OCI-M2 (cell line): ENCODE measurements around the gene BICDL2.

Source experiments
- DNase-seq: peaks from one replicate; lab custom pipeline; 2025; ENCODE audit not compliant: unreplicated experiment; lab: John Stamatoyannopoulos, UW

The BICDL2 gene

GRCh38 chr16:3049921-3050481 lies 13.3 kb upstream of the BICDL2 start:
- no peak for DNase-seq

DNA sequence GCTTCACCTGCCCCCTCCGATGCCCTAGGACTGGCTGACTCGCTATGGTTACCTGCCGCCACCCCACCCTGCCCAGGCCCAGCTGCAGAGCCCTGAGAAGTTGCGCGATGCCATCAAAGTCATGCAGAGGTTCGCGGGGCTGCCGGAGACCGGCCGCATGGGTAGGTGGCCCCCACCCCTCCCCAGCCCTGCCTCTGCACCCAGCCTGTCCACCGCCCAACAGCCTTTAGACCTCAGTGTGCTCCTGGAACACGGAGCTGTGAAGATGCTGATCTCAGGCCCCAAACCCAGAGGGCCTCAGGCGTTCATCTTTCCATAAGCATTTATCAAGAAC lies 10.6 kb upstream of the BICDL2 start:
- DNase-seq, result no peak

DNA sequence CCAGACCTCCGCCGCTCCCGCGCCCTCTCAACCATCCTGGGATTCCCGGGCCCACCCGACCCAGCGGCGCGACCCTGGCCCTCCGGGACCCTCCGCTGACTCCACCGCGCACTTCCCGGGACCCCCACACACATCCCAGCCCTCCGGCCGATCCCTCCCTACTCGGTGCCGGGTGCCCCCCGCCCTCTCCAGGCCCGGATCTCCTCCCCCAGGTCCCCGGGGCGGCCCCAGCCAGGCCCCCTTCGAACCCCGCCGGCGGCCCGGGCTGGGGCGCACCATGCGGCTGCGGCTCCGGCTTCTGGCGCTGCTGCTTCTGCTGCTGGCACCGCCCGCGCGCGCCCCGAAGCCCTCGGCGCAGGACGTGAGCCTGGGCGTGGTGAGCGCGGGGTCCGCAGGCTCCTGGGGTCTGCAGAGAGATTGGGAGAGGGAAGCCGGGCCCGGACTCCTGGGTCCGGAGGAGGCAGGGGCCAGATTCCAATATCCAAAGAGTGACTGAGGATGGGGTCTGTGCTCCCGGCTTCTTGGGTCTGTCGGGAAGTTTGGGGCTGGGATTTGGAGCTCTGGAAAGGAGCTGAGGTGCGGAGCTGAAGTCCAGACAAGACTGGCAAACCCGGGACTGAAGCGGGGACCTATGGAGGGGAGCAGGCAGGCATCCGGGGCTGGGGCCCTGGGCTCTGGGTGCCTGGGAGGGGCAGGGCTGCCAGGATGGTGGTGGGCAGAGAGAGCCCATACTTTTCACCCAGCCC lies 10.1 kb upstream of the BICDL2 start:
- DNase-seq, result no peak

GRCh38 chr16:3045758-3046640 lies 9.3 kb upstream of the BICDL2 start, which contains the start of gene MMP25:
MMP25 (plus strand) TSS chr16:3046561; CDS start chr16:3046918, 357 bp downstream.
- DNase-seq, result no peak

DNA sequence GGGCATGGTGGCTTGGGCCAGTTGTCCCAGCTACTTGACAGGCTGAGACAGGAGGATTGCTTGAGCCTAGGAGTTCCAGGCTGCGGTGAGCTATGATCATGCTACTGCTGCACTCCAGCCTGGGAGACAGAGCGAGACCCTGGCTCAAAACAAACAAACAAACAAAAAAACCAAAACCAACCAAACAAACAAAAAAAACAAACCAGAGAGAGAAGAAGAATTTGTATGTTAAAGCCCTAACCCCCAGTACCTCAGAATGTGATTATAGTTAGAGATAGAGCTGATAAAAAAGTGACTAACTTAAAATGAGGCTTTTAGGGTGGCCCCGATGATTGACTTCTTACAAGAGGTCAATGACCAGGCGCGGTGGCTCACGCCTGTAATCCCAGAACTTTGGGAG lies 8.0 kb upstream of the BICDL2 start:
- no peak for DNase-seq

DNA sequence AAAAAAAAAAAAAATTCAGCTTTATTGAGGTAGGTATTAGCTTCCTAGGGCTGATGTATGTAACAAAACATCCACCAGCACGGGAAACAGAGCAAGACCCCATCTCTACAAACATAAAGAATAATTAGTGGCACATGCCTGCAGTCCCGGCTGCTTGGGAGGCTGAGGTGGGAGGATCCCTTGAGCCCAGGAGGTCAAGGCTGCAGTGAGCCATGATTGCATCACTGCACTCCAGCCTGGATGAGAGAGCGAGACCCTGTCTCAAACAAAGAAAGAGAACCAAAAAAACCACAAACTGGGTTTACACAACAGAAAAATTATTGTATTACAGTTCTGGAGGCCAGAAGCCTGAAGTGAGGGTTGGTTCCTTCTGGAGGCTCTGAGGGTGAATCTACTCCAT lies 5.6 kb upstream of the BICDL2 start:
- no peak for DNase-seq

- DNase-seq, result no peak
Measured at GRCh38 chr16:3038896-3039295, 2.2 kb upstream of the BICDL2 start.

DNA sequence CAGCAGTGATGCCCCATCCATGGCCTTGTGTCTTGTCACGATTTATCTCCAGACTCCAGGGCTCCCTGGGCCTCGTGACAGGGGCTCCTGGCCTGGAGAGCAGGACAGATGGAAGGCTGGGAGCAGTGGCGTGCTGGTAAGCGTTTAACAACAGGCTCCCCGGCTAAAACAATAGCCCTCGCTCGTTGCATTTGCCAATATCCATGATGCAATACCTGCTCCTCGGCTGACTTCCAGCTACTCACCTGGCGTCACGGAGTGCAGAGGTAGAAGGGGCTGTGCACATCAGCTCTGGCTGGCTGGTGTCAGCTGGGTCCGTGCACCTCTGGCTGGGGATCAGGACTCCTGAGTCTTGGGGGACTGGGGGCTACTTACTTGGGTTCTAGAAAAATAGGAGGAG lies 1.5 kb upstream of the BICDL2 start:
- no peak for DNase-seq

GRCh38 chr16:3035972-3036725 lies 595 bp downstream of the BICDL2 start:
- DNase-seq, result no peak

DNA sequence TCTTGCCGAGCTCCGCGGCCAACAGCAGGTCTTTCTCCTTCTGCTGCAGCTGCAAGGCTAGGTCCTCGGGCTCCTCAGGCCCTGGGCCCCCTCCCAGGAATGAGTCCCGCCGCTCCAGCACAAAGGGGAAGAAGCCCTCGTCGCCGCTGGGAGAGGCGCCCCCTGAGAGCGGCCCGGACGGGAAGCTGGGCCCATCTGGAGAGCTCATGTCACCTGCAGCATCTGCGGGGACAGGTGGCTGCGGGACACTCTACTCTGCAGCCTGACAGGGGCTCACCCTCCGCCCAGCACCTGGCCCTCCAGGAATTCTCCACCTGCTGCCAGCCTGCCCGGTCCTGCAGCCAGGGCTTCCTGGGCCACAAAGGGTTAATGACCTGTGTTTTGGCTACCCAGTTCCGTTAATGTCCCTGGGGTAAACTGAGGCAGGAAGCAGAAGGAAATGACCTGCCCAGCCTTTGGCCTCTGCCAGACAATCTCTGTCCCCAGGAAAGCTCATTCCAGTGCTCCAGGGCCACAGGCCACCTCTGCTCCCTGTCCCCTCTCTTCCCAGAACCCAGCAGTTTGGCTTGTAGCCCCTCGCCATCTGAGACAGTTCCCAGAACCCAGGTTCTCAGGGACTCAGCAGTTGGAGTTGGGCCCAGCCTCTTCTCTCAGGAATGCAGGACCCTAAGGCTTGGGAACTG lies 1.3 kb downstream of the BICDL2 start:
- no peak for DNase-seq

DNA sequence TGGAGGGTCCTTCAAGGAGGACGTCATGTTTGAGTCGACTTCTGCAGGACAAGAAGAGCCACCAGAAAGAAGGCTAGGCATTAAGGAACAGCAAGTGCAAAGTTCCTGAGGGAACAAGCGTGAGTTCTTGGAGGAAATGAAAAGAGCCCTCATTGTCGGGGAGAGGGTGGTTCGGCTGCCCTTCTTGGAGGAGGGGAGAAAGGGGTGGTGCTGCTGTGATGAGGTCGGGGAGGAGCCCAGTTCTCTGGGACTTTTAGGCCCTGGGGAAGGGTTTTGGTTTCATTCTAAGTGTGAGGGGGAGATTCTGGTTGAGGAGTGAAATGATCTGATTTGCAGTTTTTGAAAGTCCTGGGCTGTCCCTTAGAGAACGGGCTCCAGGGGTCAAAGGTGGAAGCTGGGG lies 4.1 kb downstream of the BICDL2 start:
- no peak for DNase-seq

GRCh38 chr16:3030222-3031212 lies 6.2 kb downstream of the BICDL2 start:
- DNase-seq, result no peak

DNA sequence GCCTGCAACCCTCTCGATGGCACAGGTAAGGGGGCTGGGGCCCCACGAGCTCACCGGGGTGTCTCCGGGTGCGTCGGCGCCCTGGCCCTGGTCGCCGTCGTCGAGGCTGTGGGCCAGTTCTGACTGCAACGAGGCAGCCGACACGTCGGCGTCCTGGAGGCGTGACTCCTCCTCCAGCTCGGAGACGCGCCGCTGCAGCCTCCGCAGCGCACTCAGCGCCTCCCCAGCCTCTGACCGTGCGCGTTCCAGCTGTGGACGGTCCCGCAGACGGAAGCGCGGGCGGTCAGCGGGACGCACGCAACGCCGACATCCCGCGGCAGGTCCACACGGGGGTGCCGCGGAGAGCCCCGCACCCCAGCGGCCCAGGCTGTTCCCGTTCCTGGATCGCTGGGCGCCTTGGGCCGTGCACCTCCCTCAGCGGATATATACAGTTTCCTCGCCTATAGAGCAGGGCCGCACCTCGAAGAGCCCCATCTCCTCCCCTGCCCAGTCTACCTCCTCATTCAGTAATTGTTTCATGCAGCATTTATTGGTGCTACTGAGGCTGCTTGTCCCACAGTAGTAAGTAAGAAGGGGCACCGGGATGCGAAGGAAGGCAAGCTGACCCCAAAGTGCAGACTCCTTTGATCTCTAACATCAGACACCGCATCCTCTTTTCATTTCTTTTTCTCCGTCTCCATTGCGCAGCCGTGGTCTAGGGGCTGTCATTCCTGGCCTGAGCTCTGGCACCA lies 7.1 kb downstream of the BICDL2 start:
- DNase-seq, result no peak

DNA sequence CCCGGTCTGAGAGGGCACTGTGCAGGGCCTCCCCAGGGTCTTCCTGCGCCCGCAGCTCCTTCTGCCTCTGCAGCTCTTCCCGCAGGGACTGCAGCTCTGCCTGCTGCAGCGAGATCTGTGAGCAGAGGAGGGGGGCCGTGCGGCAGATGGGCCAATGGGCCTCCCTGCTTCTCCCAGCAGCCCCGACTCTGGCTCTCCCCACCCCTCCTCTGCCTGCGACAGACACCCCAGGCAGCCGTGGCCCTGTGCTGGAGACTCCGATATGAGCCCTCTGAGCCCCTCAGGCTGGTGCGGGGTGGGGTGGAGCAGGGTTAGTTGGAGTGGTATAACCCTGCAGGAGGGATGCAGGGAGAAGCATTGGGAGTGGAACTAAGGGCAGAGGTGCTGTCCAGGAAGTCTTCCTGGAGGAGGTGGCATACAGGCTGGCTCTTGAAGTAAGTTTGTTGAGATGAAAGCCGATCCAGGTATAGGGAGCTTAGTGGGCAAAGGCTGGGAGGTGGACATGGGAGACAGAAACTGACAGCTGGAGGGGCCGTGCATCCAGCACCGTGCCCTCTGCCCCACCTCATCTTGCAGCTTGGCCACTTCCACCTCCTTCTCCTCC lies 7.9 kb downstream of the BICDL2 start:
- no peak for DNase-seq

DNA sequence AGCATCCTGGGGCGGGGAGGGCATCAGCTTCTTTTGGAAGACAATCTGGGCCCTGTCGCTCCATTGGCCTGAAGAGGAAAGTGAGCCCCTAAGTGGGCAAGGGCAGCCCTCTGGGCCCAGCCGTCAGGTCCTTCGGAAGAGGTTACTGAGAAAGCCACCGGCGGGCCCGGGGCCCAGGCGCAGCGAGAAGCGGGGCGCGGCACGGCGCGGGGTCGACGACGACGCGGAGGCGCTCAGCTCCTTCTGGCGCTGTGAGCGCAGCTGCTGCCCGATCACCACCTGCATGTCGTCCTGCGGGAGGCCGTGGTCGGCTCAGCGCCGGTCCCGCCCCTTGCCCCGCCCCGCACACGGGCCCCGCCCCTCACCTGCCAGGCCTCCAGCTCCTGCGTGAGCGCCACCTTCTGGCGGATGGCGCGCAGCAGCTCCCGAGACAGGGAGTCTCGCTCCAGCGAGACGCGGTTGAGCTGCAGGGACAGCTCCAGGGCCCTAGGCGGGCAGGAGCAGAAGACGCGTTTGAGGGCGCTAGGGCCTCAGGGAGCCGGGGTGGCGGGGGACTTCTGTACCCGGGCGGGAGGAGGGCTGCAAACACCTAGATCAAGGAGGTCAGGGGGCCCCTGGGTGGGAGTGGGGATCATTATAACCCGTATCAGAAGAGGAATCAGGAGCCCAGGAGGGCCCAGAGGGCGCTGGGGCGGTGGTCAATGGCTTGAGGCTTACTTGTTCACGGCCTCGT lies 8.6 kb downstream of the BICDL2 start:
- DNase-seq, result no peak

DNA sequence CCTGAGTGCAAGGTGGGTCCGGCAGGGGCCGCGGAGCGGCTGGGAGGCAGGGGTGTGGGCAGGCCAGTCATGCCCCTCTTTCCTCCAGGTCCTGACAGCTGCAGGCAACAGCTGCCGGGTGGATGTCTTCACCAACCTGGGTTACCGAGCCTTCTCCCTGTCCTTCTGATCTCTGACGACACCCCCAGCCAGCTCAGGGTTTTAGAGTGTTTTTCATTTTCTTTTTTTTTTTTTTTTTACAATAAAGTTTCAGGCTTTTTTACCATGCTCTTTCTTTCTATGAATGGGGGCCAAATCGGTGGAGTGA lies 9.3 kb downstream of the BICDL2 start:
- no peak for DNase-seq

DNA sequence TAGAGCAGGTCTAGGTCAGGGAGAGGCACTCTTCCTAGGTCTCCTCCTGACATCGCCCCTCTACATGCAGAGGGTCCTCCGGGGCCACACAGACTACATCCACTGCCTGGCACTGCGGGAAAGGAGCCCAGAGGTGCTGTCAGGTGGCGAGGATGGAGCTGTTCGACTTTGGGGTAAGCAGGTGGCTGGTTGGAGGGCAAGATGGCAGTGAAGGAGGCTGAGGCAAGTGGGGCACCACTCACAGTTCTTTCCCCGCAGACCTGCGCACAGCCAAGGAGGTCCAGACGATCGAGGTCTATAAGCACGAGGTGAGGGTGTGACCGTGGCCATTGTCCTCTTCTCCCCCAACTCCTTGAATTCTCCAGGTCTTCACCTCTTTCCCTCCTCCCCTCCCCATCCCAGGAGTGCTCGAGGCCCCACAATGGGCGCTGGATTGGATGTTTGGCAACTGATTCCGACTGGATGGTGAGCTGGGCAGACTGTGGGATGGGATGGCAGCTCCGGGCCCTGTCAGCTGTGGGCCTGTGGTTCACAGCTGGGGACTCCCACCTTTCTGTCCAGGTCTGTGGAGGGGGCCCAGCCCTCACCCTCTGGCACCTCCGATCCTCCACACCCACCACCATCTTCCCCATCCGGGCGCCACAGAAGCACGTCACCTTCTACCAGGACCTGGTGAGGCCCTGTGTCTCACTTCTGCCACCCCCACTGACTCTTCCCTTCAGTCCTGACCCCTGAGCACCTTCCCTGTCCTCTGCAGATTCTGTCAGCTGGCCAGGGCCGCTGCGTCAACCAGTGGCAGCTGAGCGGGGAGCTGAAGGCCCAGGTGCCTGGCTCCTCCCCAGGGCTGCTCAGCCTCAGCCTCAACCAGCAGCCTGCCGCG lies 9.9 kb downstream of the BICDL2 start:
- no peak for DNase-seq
